Natural killer cell (primary cell): ENCODE data around the gene USH2A. TPM values are rescaled to one million over a fixed set of nuclear protein-coding genes. Genes with fewer than 3 reads are reported as not detected.

Experiments used
- ATAC-seq, 3 donors: fragments of 150-1000 bp in 2 of 3; fragments of 200-7000 bp in 1 of 3; cut with Tn5 transposase; 1 replicate in 1 of 3; 2 replicates in 2 of 3; pipeline ENCODE4 v1.10.0; 2021; ENCODE audit warnings: mild to moderate bottlenecking in 2 of 3, moderate library complexity in 2 of 3
- DNase-seq, 2 donors: peaks; one replicate each; pipeline versions ENCODE4 v3.0.0 to v3.0.0-alpha.2; 2013 to 2021; ENCODE audit warnings: mixed read lengths in 1 of 2
- H3K27ac ChIP-seq: one replicate; pipeline ENCODE4 v1.5.1; 2013; ENCODE audit warnings: mild to moderate bottlenecking, low read length
- H3K27me3 ChIP-seq: one replicate; pipeline ENCODE4 v1.6.1; 2013; ENCODE audit warnings: low read length; ENCODE audit not compliant: control insufficient read depth, insufficient read depth
- H3K36me3 ChIP-seq: one replicate; pipeline ENCODE4 v1.6.1; 2013; ENCODE audit warnings: low read length; ENCODE audit not compliant: control insufficient read depth, insufficient read depth
- H3K4me1 ChIP-seq: one replicate; pipeline ENCODE4 v1.6.1; 2013; ENCODE audit warnings: low read length; ENCODE audit not compliant: control insufficient read depth, insufficient read depth
- H3K4me3 ChIP-seq: one replicate; pipeline ENCODE4 v1.5.1; 2013; ENCODE audit warnings: low read length
- H3K9me3 ChIP-seq: one replicate; pipeline ENCODE4 v1.6.1; 2013; ENCODE audit warnings: low read length; ENCODE audit not compliant: control insufficient read depth, insufficient read depth
- H3K27ac Mint-ChIP-seq, 2 donors: one replicate each; pipeline ENCODE4 v1.8.0; 2022; ENCODE audit warnings: mild to moderate bottlenecking in 2 of 2, mixed read lengths in 2 of 2, moderate library complexity in 1 of 2
- H3K27me3 Mint-ChIP-seq, 2 donors: one replicate each; pipeline ENCODE4 v1.8.0; 2022; ENCODE audit warnings: low read depth in 2 of 2, mixed read lengths in 2 of 2
- H3K36me3 Mint-ChIP-seq: one replicate; pipeline ENCODE4 v1.8.0; 2022; ENCODE audit warnings: mixed read lengths
- H3K4me1 Mint-ChIP-seq, 2 donors: one replicate each; pipeline ENCODE4 v1.8.0; 2022; ENCODE audit warnings: mixed read lengths in 2 of 2
- H3K4me3 Mint-ChIP-seq: one replicate; pipeline ENCODE4 v1.8.0; 2022; ENCODE audit warnings: mild to moderate bottlenecking, moderate library complexity, mixed read lengths
- H3K9me3 Mint-ChIP-seq, 2 donors: one replicate each; pipeline ENCODE4 v1.8.0; 2022; ENCODE audit warnings: mixed read lengths in 2 of 2
- CTCF ChIP-seq: fragments of 200-600 bp; IDR thresholded peaks from one replicate; pipeline ENCODE4 v1.8.0; 2022; ENCODE audit warnings: antibody characterized with exemption
- WGBS: methylation state at CpG from one replicate; pipeline ENCODE4 v1.1.7; 2013; ENCODE audit warnings: missing lambda C conversion rate; ENCODE audit not compliant: insufficient coverage; 5-methylcytosine and 5-hydroxymethylcytosine counted together
- intact Hi-C: fragments of 100-400 bp; cut with micrococcal nuclease; formaldehyde crosslinking; loops from one replicate; pipeline ENCODE4 v1.14.2; 2022
- total RNA-seq, 4 donors: library from RNA; stranded (reverse); fragments of 120-200 nt in 1 of 4; gene quantifications; one replicate each; pipeline versions ENCODE4 v1.2.3 to v1.2.4, GENCODE V29; 2013 to 2022

Gene USH2A
- total RNA-seq, 3 donors from 2014 or later (not counting 1 experiment from before 2014, with no cell fraction given) = not detected

GRCh38 chr1:215681041-215681440 lies 742.2 kb downstream of the USH2A start:
- Histone ChIP-seq H3K4me1 (no peaks in the 10 kb centered on the region), H3K9me3 (peaks cover 5% of the 10 kb centered on the region), H3K27me3 (no peaks in the 10 kb centered on the region), H3K27ac (no peak overlapping the region), H3K36me3 (no peaks in the 10 kb centered on the region), H3K4me3 (no peak overlapping the region)
- intact Hi-C loops = no loop called here
- peaks cover 5 to 6% of the 10 kb centered on the region in 2 donors for H3K9me3 Mint-ChIP-seq
- no peak overlapping the region for H3K27ac Mint-ChIP-seq
- no peak overlapping the region for H3K4me3 Mint-ChIP-seq
- no peaks in the 10 kb centered on the region for H3K36me3 Mint-ChIP-seq
- no peak for ATAC-seq
- no peaks in the 10 kb centered on the region for H3K4me1 Mint-ChIP-seq
- no CpG with 5 or more reads among the region's 2 CpGs for WGBS
- no peak for DNase-seq
- no peaks in the 10 kb centered on the region for H3K27me3 Mint-ChIP-seq
- no peak for TF ChIP-seq CTCF

- Mint-ChIP-seq H3K4me1 (no peaks in the 10 kb centered on the region), H3K4me3 (no peak overlapping the region), H3K9me3 (peaks cover 5 to 6% of the 10 kb centered on the region in 2 donors), H3K27me3 (no peaks in the 10 kb centered on the region), H3K27ac (no peak overlapping the region), H3K36me3 (no peaks in the 10 kb centered on the region)
- WGBS = 84% methylated on average over 3 of the region's 3 CpGs
- TF ChIP-seq CTCF = no peak
- H3K27ac ChIP-seq = no peak overlapping the region
- intact Hi-C loops = no loop called here
- H3K9me3 ChIP-seq = peaks cover 5% of the 10 kb centered on the region
- no peak overlapping the region for H3K4me3 ChIP-seq
- no peak for ATAC-seq
- H3K27me3 ChIP-seq = no peaks in the 10 kb centered on the region
- no peaks in the 10 kb centered on the region for H3K36me3 ChIP-seq
- no peak for DNase-seq
- H3K4me1 ChIP-seq = no peaks in the 10 kb centered on the region
Measured at GRCh38 chr1:215679231-215679630, 744.0 kb downstream of the USH2A start.

GRCh38 chr1:215677112-215677511 lies 746.1 kb downstream of the USH2A start:
- no peak for ATAC-seq
- intact Hi-C loops = no loop called here
- 93% methylated on average over 3 of the region's 4 CpGs for WGBS

More at GRCh38 chr1:215677112-215677511, 746.1 kb downstream of the USH2A start:
- Mint-ChIP-seq H3K4me3 (no peak overlapping the region), H3K27ac (no peak overlapping the region), H3K27me3 (no peaks in the 10 kb centered on the region), H3K36me3 (no peaks in the 10 kb centered on the region), H3K4me1 (no peaks in the 10 kb centered on the region), H3K9me3 (peaks cover 3 to 4% of the 10 kb centered on the region in 2 donors)
- Histone ChIP-seq H3K27me3 (no peaks in the 10 kb centered on the region), H3K36me3 (no peaks in the 10 kb centered on the region), H3K4me3 (no peak overlapping the region), H3K9me3 (peaks cover 5% of the 10 kb centered on the region), H3K27ac (no peak overlapping the region), H3K4me1 (no peaks in the 10 kb centered on the region)
- no peak for DNase-seq
- no peak for TF ChIP-seq CTCF
